A673 (cell line): ENCODE data around the gene WFDC1. TPM values are rescaled to one million over a fixed set of nuclear protein-coding genes. Genes with fewer than 3 reads are reported as not detected.

Source experiments
- BruUV-seq: library from RNA; stranded (reverse); fragments of 400-500 nt; replicated peaks from 2 replicates; lab custom pipeline; 2021; lab: Mats Ljungman, UMichigan
- CTCF ChIA-PET: fragments of 300-600 bp; sonication (Branson Sonifier 250); formaldehyde crosslinking; loops from one replicate; lab custom pipeline; 2022; ENCODE audit warnings: antibody characterized with exemption; lab: Charles Lee
- POLR2A ChIA-PET: fragments of 300-600 bp; sonication (Branson Sonifier 250); formaldehyde crosslinking; loops from one replicate; lab custom pipeline; 2022; ENCODE audit warnings: antibody characterized with exemption; ENCODE audit not compliant: low non-redundant PET; lab: Charles Lee
- DNase-seq: peaks from one replicate; pipeline ENCODE4 v3.0.0-alpha.2; 2015; ENCODE audit warnings: low spot score
- H3K27ac ChIP-seq: fragments of 200-600 bp; sonication (generic); 2 replicates; pipeline ENCODE4 v1.5.1; 2016; ENCODE audit warnings: mixed run types, low read depth, mild to moderate bottlenecking, mixed read lengths, antibody characterized with exemption, low read length; ENCODE audit not compliant: poor library complexity, severe bottlenecking
- H3K27me3 ChIP-seq: fragments of 200-600 bp; sonication (generic); replicated peaks from 2 replicates; pipeline ENCODE4 v1.6.1; 2017; ENCODE audit warnings: mixed run types, low read depth, mild to moderate bottlenecking, mixed read lengths, antibody characterized with exemption, low read length; ENCODE audit not compliant: insufficient read depth, poor library complexity
- H3K36me3 ChIP-seq: fragments of 200-600 bp; sonication (generic); 2 replicates; pipeline ENCODE4 v1.6.1; 2016; ENCODE audit warnings: mixed run types, mild to moderate bottlenecking, mixed read lengths, antibody characterized with exemption, low read length; ENCODE audit not compliant: insufficient read depth, poor library complexity, severe bottlenecking
- H3K4me1 ChIP-seq: fragments of 200-600 bp; sonication (generic); 2 replicates; pipeline ENCODE4 v1.6.1; 2017; ENCODE audit warnings: mixed run types, mild to moderate bottlenecking, mixed read lengths, antibody characterized with exemption, low read length; ENCODE audit not compliant: insufficient read depth, poor library complexity, severe bottlenecking
- H3K4me3 ChIP-seq: fragments of 200-600 bp; sonication (generic); 2 replicates; pipeline ENCODE4 v1.5.1; 2016; ENCODE audit warnings: low read depth, mixed run types, mild to moderate bottlenecking, mixed read lengths, low read length; ENCODE audit not compliant: poor library complexity, severe bottlenecking
- H3K9me3 ChIP-seq: fragments of 200-600 bp; sonication (generic); 2 replicates; pipeline ENCODE4 v1.6.1; 2016; ENCODE audit warnings: mixed run types, low read depth, mild to moderate bottlenecking, mixed read lengths, antibody characterized with exemption, low read length; ENCODE audit not compliant: poor library complexity, severe bottlenecking
- CTCF ChIP-seq: fragments of 300-800, 200-600 bp; sonication (generic); conservative IDR thresholded peaks from 2 replicates; pipeline ENCODE4 v1.5.1; 2017; ENCODE audit warnings: low read depth, mild to moderate bottlenecking, antibody characterized with exemption, low read length, moderate library complexity, mixed read lengths
- EZH2 ChIP-seq: fragments of 200-600 bp; sonication (generic); IDR thresholded peaks from 2 replicates; pipeline ENCODE4 v1.6.1; 2017; ENCODE audit warnings: borderline replicate concordance, low read depth, mild to moderate bottlenecking, mixed read lengths, antibody characterized with exemption, low read length; ENCODE audit not compliant: poor library complexity, severe bottlenecking
- intact Hi-C: fragments of 100-400 bp; cut with micrococcal nuclease; formaldehyde crosslinking; loops from one replicate; pipeline ENCODE4 v1.10.0; 2022; ENCODE audit not compliant: unreplicated experiment
- total RNA-seq: library from RNA; stranded (reverse); gene quantifications from 2 replicates; pipeline ENCODE4 v1.2.3, GENCODE V29; 2021

Gene WFDC1
- total RNA-seq, 1 experiment from 2014 or later: not detected

DNA sequence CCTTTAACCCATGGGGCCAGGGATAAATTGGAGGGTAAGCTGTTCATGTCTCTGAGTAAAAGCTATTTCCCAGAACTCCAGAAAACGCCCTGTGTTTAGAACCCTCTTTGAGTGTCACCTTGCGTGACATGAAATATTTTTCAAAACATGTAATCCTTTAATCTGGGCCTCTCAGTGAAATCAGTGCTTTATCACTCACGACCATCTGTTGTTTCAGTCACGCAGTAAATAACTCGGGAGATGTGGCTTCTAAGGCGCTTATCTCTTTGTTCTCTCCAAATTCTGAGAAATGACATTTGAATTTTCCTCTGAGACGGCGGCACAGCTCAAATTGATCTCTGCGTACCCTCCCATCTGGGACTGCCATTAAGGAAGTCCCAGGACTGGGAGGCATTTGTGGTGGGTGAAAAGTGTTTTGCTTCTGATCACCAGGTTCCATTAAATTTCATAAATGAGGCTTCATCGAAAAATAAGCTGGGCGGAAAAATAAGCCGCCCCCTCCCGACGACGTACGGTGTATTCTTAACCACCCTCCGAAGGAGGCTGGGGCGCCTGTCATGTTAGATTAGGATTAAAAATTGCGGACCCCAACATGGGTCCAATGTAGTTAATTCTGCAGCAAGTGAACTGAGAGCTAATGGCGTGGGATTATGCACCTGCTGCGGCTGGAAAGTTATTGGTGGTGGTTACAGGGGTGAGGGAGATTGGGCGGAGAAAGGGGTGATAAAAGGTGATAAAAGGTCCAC is 12.7 kb downstream of the WFDC1 start:
- intact Hi-C loops: no loop called here
- no peak for DNase-seq
- BruUV-seq: no TSS peak
- peaks cover 5% of the 10 kb centered on the region for H3K27me3 ChIP-seq
- H3K4me1 ChIP-seq: no peaks in the 10 kb centered on the region
- ChIA-PET CTCF (interaction anchor here (0.6 to 1.1 kb wide), 2 partner anchors 30 to 255 kb away, joined by 3 to 8 read pairs; no protein-coding TSS in a partner anchor), POLR2A (no interaction called here)
- no peak overlapping the region for H3K27ac ChIP-seq
- no peaks in the 10 kb centered on the region for H3K36me3 ChIP-seq
- H3K9me3 ChIP-seq: no peaks in the 10 kb centered on the region
- H3K4me3 ChIP-seq: no peak overlapping the region
- TF ChIP-seq EZH2: no peak
- TF ChIP-seq CTCF: no peak

DNA sequence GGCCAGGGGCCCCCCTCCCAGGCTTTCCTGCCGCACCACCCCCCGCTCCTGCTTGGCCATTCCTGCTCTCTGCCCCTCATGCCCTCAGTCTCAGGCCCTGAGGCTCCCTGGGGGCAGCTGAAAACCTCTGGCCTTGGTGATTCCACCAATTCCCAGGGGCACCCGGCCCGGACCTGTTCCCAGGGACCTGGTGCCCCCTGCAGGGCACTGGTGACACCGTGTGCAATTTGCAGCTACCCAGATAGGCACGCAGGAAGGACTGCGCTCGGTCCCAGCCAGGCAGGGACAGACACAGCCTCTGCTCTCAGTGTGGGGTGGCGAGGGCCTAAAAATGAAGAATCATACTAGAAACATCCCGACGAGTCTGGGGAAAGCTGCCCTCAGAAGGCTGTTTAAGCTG is 13.4 kb downstream of the WFDC1 start:
- H3K27ac ChIP-seq: no peak overlapping the region
- POLR2A ChIA-PET: no interaction called here
- no peak overlapping the region for H3K4me3 ChIP-seq
- no peaks in the 10 kb centered on the region for H3K9me3 ChIP-seq
- no peaks in the 10 kb centered on the region for H3K4me1 ChIP-seq
- intact Hi-C loops: no loop called here
- H3K27me3 ChIP-seq: peaks cover 13% of the 10 kb centered on the region
- H3K36me3 ChIP-seq: no peaks in the 10 kb centered on the region
- TF ChIP-seq CTCF (peak; percentile 55), EZH2 (no peak)
- CTCF ChIA-PET: interaction anchor here (0.6 to 1.1 kb wide), 2 partner anchors 31 to 255 kb away, joined by 3 to 8 read pairs; no protein-coding TSS in a partner anchor
- peak; percentile 39 for DNase-seq
- no TSS peak for BruUV-seq

GRCh38 chr16:84310642-84311041 is 16.0 kb downstream of the WFDC1 start:
- POLR2A ChIA-PET: no interaction called here
- no TSS peak for BruUV-seq

More at GRCh38 chr16:84310642-84311041, 16.0 kb downstream of the WFDC1 start:
- Histone ChIP-seq H3K27me3 (peaks cover 31% of the 10 kb centered on the region), H3K4me1 (no peaks in the 10 kb centered on the region), H3K9me3 (no peaks in the 10 kb centered on the region), H3K27ac (no peak overlapping the region), H3K36me3 (no peaks in the 10 kb centered on the region), H3K4me3 (no peak overlapping the region)
- CTCF ChIA-PET: no interaction called here
- no peak for TF ChIP-seq EZH2
- no peak for TF ChIP-seq CTCF
- DNase-seq: no peak
- intact Hi-C loops: no loop called here
